Activated CD4-positive, alpha-beta memory T cell treated with anti-CD3 and anti-CD28 coated beads for 36 hours (primary cell): ENCODE data around the gene RNU11. TPM values are rescaled to one million over a fixed set of nuclear protein-coding genes. Genes with fewer than 3 reads are reported as not detected.
"Not testable (repeated sequence)": the region's sequence is repeated elsewhere in the genome, so short reads cannot be mapped to it uniquely, and the experiment has no call there.

ENCODE experiments used
- CTCF ChIA-PET: fragments of 350-600 bp; sonication (Branson Sonifier 250); formaldehyde crosslinking; loops from one replicate; lab custom pipeline; 2021; ENCODE audit warnings: antibody characterized with exemption, inconsistent platforms; lab: Charles Lee
- POLR2A ChIA-PET: fragments of 350-600 bp; sonication (Branson Sonifier 250); formaldehyde crosslinking; loops from one replicate; lab custom pipeline; 2021; ENCODE audit warnings: antibody characterized with exemption; lab: Charles Lee
- DNase-seq: peaks from one replicate; pipeline ENCODE4 v3.0.0-alpha.2; 2020
- H3K27ac Mint-ChIP-seq: one replicate; pipeline ENCODE4 v1.8.0; 2021; ENCODE audit warnings: mixed read lengths
- H3K27me3 Mint-ChIP-seq: one replicate; pipeline ENCODE4 v1.8.0; 2021; ENCODE audit warnings: mixed read lengths
- H3K36me3 Mint-ChIP-seq: one replicate; pipeline ENCODE4 v1.8.0; 2021; ENCODE audit warnings: mixed read lengths
- H3K4me1 Mint-ChIP-seq: one replicate; pipeline ENCODE4 v1.8.0; 2021; ENCODE audit warnings: low read depth, mixed read lengths
- H3K4me3 Mint-ChIP-seq: one replicate; pipeline ENCODE4 v1.8.0; 2021; ENCODE audit warnings: mild to moderate bottlenecking, mixed read lengths
- H3K9me3 Mint-ChIP-seq: one replicate; pipeline ENCODE4 v1.8.0; 2021; ENCODE audit warnings: mixed read lengths
- intact Hi-C: fragments of 100-400 bp; cut with micrococcal nuclease; formaldehyde crosslinking; loops from one replicate; pipeline ENCODE4 v1.15.1; 2023
- total RNA-seq, 2 experiments: library from RNA; stranded (reverse); gene quantifications; one replicate each; pipeline ENCODE4 v1.2.3, GENCODE V29; 2021

RNU11 gene
- total RNA-seq, 2 experiments from 2014 or later: not detected

GRCh38 chr1:28642056-28642846 lies 6.1 kb upstream of the RNU11 start:
- intact Hi-C loops: loop anchor here (2.0 to 10.0 kb wide), 4 partner anchors 87 to 313 kb away; partner anchors contain the start of genes MED18 and TRNAU1AP
- H3K4me3 Mint-ChIP-seq: peak overlapping the region; percentile 93

DNA sequence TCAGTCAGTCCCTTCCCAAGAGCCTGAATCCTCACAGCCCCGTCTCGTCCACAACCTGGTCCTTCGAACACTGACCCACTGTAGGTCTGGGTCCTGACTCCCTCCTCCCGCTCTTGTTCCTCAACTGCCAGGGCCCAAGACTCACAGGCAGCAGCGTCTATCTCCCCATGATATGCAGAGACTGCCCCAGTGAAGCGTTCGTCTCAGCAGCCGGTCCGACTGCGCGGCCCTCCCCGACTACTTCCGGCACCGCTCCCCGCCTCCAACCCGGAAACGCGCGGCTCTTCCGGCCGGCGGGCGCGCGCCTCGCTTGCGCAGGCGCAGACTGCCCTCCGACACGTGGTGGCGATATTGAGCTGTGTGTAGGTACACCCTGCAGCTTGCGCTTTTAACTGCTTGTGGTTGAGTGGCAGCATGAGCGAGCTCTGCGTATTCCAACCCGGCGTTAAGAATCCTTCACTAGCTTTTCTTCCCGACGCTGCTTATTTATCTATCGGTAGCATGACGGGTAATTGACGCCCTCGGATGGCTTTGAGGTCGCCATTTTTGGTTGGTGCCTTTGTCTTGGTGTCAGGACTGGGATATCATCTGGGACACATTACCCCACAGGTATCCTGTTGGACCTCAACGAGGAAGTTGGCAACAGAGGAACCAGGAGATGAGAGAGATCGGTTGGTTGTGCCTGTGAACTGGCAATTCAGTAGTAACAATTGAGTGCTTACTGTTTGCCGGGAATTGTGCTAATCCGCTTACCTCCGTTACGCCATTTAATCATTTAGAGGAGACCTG lies 5.4 kb upstream of the RNU11 start, which contains the start of gene TAF12:
TSS of gene TAF12 (minus strand) at position 221 of the 789 bp plus-strand sequence. CDS start 20,986 bp downstream, outside the sequence.
- Mint-ChIP-seq H3K27ac (peak within 1 kb of the TSS; percentile 96), H3K4me3 (peak within 1 kb of the TSS; percentile 93), H3K36me3 (peaks cover 7% of the 10 kb centered on the region), H3K9me3 (no peaks in the 10 kb centered on the region), H3K4me1 (peaks cover 45% of the 10 kb centered on the region), H3K27me3 (no peaks in the 10 kb centered on the region)
- ChIA-PET POLR2A (interaction anchor here (0.7 to 5.8 kb wide), 15 partner anchors 10 to 538 kb away, joined by 3 to 80 read pairs (median 5); partner anchors contain the start of genes GMEB1, RCC1, SRSF4 and TRNAU1AP), CTCF (interaction anchor here (0.6 to 2.1 kb wide), 9 partner anchors 22 to 234 kb away, joined by 4 to 22 read pairs (median 4); partner anchors contain the start of genes GMEB1 and YTHDF2)
- DNase-seq: peak; percentile 95
- intact Hi-C loops: loop anchor here (1.0 to 10.0 kb wide), 8 partner anchors 25 to 538 kb away; partner anchors contain the start of genes GMEB1, MED18, SRSF4 and TRNAU1AP

More at GRCh38 chr1:28642056-28642846, 6.1 kb upstream of the RNU11 start:
- peaks cover 39% of the 10 kb centered on the region for H3K4me1 Mint-ChIP-seq
- H3K27ac Mint-ChIP-seq: peak overlapping the region; percentile 96
- DNase-seq: no peak
- peaks cover 7% of the 10 kb centered on the region for H3K36me3 Mint-ChIP-seq
- no peaks in the 10 kb centered on the region for H3K9me3 Mint-ChIP-seq
- POLR2A ChIA-PET: interaction anchor here (0.7 to 5.8 kb wide), 16 partner anchors 9 to 539 kb away, joined by 3 to 80 read pairs (median 4); partner anchors contain the start of genes GMEB1, RCC1, SRSF4 and TRNAU1AP
- CTCF ChIA-PET: interaction anchor here (0.9 to 2.1 kb wide), 6 partner anchors 23 to 134 kb away, joined by 4 to 22 read pairs (median 4); partner anchors contain the start of genes GMEB1 and YTHDF2
- no peaks in the 10 kb centered on the region for H3K27me3 Mint-ChIP-seq

- Mint-ChIP-seq H3K36me3 (peaks cover 9% of the 10 kb centered on the region), H3K27me3 (no peaks in the 10 kb centered on the region), H3K4me3 (peak overlapping the region; percentile 93), H3K27ac (peak overlapping the region; percentile 96), H3K9me3 (no peaks in the 10 kb centered on the region), H3K4me1 (peaks cover 51% of the 10 kb centered on the region)
- POLR2A ChIA-PET: interaction anchor here (1.9 to 5.8 kb wide), 6 partner anchors 26 to 139 kb away, joined by 5 to 80 read pairs (median 12); partner anchors contain the start of genes RCC1 and YTHDF2
- CTCF ChIA-PET: interaction anchor here (1.1 to 2.1 kb wide), 2 partner anchors 92 to 232 kb away, joined by 6 to 22 read pairs; partner anchors contain the start of gene YTHDF2
- no peak for DNase-seq
- intact Hi-C loops: loop anchor here (5.0 to 10.0 kb wide), 2 partner anchors 90 to 233 kb away; partner anchors contain the start of gene TRNAU1AP
These were observed 3.9 kb upstream of the RNU11 start for GRCh38 chr1:28644494-28644893.

DNA sequence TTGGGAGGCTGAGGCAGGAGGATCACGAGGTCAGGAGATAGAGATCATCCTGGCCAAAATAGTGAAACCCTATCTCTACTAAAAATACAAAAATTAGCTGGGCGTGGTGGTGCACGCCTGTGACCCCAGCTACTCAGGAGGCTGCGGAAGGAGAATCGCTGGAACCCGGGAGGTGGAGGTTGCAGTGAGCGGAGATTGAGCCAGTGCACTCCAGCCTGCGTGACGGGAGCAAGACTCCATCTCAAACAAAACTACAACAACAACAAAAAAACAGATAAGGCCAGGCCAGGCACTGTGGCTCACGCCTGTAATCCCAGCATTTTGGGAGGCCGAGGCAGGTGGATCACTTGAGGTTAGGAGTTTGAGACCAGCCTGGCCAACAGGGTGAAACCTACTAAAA lies 3.0 kb upstream of the RNU11 start:
- H3K9me3 Mint-ChIP-seq, H3K4me3 Mint-ChIP-seq, CTCF ChIA-PET, H3K27me3 Mint-ChIP-seq, H3K36me3 Mint-ChIP-seq, DNase-seq: not testable (repeated sequence)
- intact Hi-C loops: loop anchor here (5.0 to 10.0 kb wide), 2 partner anchors 91 to 398 kb away; partner anchors contain the start of gene TRNAU1AP
- Mint-ChIP-seq H3K27ac (peak overlapping the region; percentile 45), H3K4me1 (peaks cover 44% of the 10 kb centered on the region)
- POLR2A ChIA-PET: interaction anchor here (0.7 to 2.7 kb wide), 3 partner anchors 96 to 137 kb away, joined by 3 to 18 read pairs (median 3); no protein-coding TSS in a partner anchor

GRCh38 chr1:28646040-28646439 lies 2.4 kb upstream of the RNU11 start:
- Mint-ChIP-seq H3K4me1 (peaks cover 38% of the 10 kb centered on the region), H3K36me3 (peaks cover 9% of the 10 kb centered on the region), H3K27ac (peak overlapping the region; percentile 44), H3K27me3 (no peaks in the 10 kb centered on the region), H3K4me3 (no peak overlapping the region), H3K9me3 (no peaks in the 10 kb centered on the region)
- CTCF ChIA-PET: interaction anchor here (0.6 to 1.4 kb wide), 2 partner anchors 64 to 91 kb away, joined by 3 to 6 read pairs; partner anchors contain the start of gene YTHDF2
- intact Hi-C loops: loop anchor here (5.0 to 10.0 kb wide), 2 partner anchors 91 to 399 kb away; partner anchors contain the start of gene TRNAU1AP
- POLR2A ChIA-PET: interaction anchor here (1.2 to 5.2 kb wide), 2 partner anchors 22 to 137 kb away, joined by 3 to 120 read pairs; partner anchors contain the start of gene GMEB1
- DNase-seq: no peak

DNA sequence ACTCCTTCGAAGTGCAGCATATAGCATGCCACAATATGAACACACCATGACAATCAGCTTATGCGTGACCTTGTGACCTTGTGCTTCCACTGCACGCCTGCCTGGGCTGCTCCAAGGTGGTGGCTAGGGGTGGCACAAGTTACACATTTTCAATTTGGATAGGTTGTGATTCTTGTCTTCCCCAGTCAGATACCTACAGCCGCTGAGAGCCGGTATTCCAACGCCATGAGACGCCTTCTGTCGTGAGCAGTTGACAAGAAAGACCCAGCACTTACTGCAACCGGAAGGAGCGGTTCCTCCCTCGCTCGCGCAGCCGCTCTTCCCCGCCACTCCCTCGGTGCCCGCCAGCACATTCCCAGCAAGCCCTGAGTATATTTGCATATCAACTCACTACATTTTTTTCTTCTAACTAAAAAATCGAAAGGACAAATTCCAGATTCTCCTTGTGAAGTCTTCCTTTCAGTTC lies 359 bp upstream of the RNU11 start:
- CTCF ChIA-PET: interaction anchor here (0.9 to 1.4 kb wide), 5 partner anchors 21 to 534 kb away, joined by 3 to 8 read pairs (median 3); partner anchors contain the start of genes SRSF4 and YTHDF2
- no peaks in the 10 kb centered on the region for H3K9me3 Mint-ChIP-seq
- peak overlapping the region; percentile 93 for H3K4me3 Mint-ChIP-seq
- H3K27ac Mint-ChIP-seq: peak overlapping the region; percentile 99
- intact Hi-C loops: loop anchor here (1.0 to 10.0 kb wide), 5 partner anchors 20 to 401 kb away; partner anchors contain the start of genes GMEB1, TRNAU1AP and YTHDF2
- peaks cover 27% of the 10 kb centered on the region for H3K4me1 Mint-ChIP-seq
- H3K36me3 Mint-ChIP-seq: peaks cover 6% of the 10 kb centered on the region
- peak; percentile 94 for DNase-seq
- POLR2A ChIA-PET: interaction anchor here (0.5 to 5.2 kb wide), 26 partner anchors 7 to 879 kb away, joined by 3 to 120 read pairs (median 6); partner anchors contain the start of genes GMEB1, MED18, RAB42 and RCC1
- no peaks in the 10 kb centered on the region for H3K27me3 Mint-ChIP-seq

GRCh38 chr1:28653063-28653462 lies 4.7 kb downstream of the RNU11 start:
- H3K36me3 Mint-ChIP-seq, intact Hi-C loops, H3K4me3 Mint-ChIP-seq, DNase-seq, POLR2A ChIA-PET, H3K27me3 Mint-ChIP-seq, CTCF ChIA-PET, H3K4me1 Mint-ChIP-seq, H3K27ac Mint-ChIP-seq, H3K9me3 Mint-ChIP-seq: not testable (repeated sequence)

- H3K4me1 Mint-ChIP-seq, H3K36me3 Mint-ChIP-seq, CTCF ChIA-PET, DNase-seq, H3K9me3 Mint-ChIP-seq, H3K4me3 Mint-ChIP-seq, intact Hi-C loops, POLR2A ChIA-PET, H3K27me3 Mint-ChIP-seq, H3K27ac Mint-ChIP-seq: not testable (repeated sequence)
These were observed 5.5 kb downstream of the RNU11 start for GRCh38 chr1:28653870-28654269.

GRCh38 chr1:28655448-28656311 lies 7.3 kb downstream of the RNU11 start:
- H3K4me1 Mint-ChIP-seq, POLR2A ChIA-PET, H3K4me3 Mint-ChIP-seq, CTCF ChIA-PET, H3K36me3 Mint-ChIP-seq, H3K9me3 Mint-ChIP-seq, H3K27me3 Mint-ChIP-seq, intact Hi-C loops, DNase-seq, H3K27ac Mint-ChIP-seq: not testable (repeated sequence)

DNA sequence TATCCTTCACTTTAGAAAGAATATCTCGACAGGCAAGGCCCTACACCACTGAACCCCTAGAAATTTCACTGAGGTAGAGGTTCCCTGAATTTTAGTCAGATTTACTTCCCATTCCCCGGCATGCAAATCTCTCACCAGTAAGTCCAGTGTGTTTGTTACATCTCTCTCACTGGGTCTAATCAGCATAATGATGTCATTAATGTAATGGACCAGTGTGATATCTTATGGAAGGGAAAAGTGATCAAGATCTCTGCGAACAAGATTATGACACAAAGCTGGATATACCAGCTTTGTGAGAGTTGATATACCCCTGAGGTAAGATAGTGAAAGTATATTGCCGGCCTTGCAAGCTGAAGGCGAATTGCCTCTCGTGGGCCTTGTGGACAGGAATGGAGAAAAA lies 7.9 kb downstream of the RNU11 start:
- Mint-ChIP-seq H3K36me3 (no peaks in the 10 kb centered on the region), H3K27me3 (no peaks in the 10 kb centered on the region), H3K4me1 (no peaks in the 10 kb centered on the region), H3K27ac (no peak overlapping the region), H3K9me3 (no peaks in the 10 kb centered on the region), H3K4me3 (no peak overlapping the region)
- DNase-seq: no peak
- ChIA-PET CTCF (interaction anchor here (0.9 kb wide), 1 partner anchor 221 kb away, joined by 4 read pairs; no protein-coding TSS in a partner anchor), POLR2A (interaction anchor here (1.4 kb wide), 1 partner anchor 8 kb away, joined by 5 read pairs; the partner anchor contains the start of gene RNU11)
- intact Hi-C loops: no loop called here
